Measurements from ENCODE around the gene C2CD2. TPM values are rescaled to one million over a fixed set of nuclear protein-coding genes. Genes with fewer than 3 reads are reported as not detected.

Gene C2CD2
- total and polyA plus RNA-seq, 2 of the 4 experiments (the other 2 are of a cell fraction), result 15.6 to 25.3 TPM

GRCh38 chr21:41979751-41980369, 26.0 kb upstream of the C2CD2 start:
- DNase-seq (no peak), ATAC-seq (ENCODE audit: low read depth) (no peak)
- no TSS peak for BruUV-seq (replicated peaks)
- no peak overlapping the region for H2BK5ac ChIP-seq (ENCODE audit: low read depth, low read length, poor library complexity, severe bottlenecking)
- 50% methylated on average over 1 of the region's 7 CpGs; no CpG with 5 or more reads in 1 of the 2 experiments for WGBS, 2 experiments (ENCODE audit: extremely low coverage in 2 of 2, insufficient read length in 1 of 2)
- no peak overlapping the region for H4K5ac ChIP-seq (ENCODE audit: low read depth, low read length)
- no peaks in the 10 kb centered on the region for H3K27me3 ChIP-seq (ENCODE audit: control insufficient read depth, insufficient read depth, low read length)
- no peak overlapping the region for H3K9ac ChIP-seq (ENCODE audit: low read depth, low read length)
- H2AK9ac ChIP-seq (replicated peaks; ENCODE audit: low read depth, low read length, poor library complexity), result no peak overlapping the region
- no peaks in the 10 kb centered on the region for H4K20me1 ChIP-seq (ENCODE audit: insufficient read depth, low read length)
- H3K23ac ChIP-seq (ENCODE audit: low read depth, low read length), result no peak overlapping the region
- H3K4me2 ChIP-seq (ENCODE audit: low read depth, low read length), result no peak overlapping the region
- H3K4me1 ChIP-seq (ENCODE audit: control insufficient read depth, insufficient read depth, low read length), result no peaks in the 10 kb centered on the region
- H3K14ac ChIP-seq (replicated peaks; ENCODE audit: low read depth, low read length), result no peak overlapping the region
- H2BK20ac ChIP-seq (ENCODE audit: low read depth, low read length), result no peak overlapping the region
- no peak overlapping the region for H3K18ac ChIP-seq (ENCODE audit: low read depth, low read length)
- H3K36me3 ChIP-seq (ENCODE audit: control insufficient read depth, insufficient read depth, low read length), result no peaks in the 10 kb centered on the region
- dilution Hi-C loops (cut with HindIII; ENCODE audit: low sequenced_read_pairs, unreplicated experiment), result no loop called here
- H4K8ac ChIP-seq (ENCODE audit: low read depth in 2 of 2, low read length in 2 of 2), result no peak overlapping the region
- CTCF ChIA-PET, result no interaction called here
- H3K9me3 ChIP-seq (ENCODE audit: control insufficient read depth, insufficient read depth, low read length), result peaks cover 9% of the 10 kb centered on the region
- H3K9me1 ChIP-seq (ENCODE audit: insufficient read depth, low read length), result no peaks in the 10 kb centered on the region
- no peak overlapping the region for H2AK5ac ChIP-seq (ENCODE audit: low read depth, low read length)
- no peaks in the 10 kb centered on the region for H3K79me1 ChIP-seq (ENCODE audit: low read depth in 1 of 2, low read length in 2 of 2)
- intact Hi-C loops (cut with micrococcal nuclease), result no loop called here
- no peak overlapping the region for H2BK15ac ChIP-seq (ENCODE audit: low read depth, low read length)
- in situ Hi-C loops (cut with MboI; ENCODE audit: low sequenced_read_pairs), result no loop called here
- no peak overlapping the region for H2AFZ ChIP-seq (replicated peaks; ENCODE audit: low read length, poor library complexity)
- TF ChIP-seq POLR2A (IDR thresholded peaks at IDR 0.05; ENCODE audit: low read depth, low read length) (no peak), ELK1 (IDR thresholded peaks at IDR 0.05; ENCODE audit: borderline replicate concordance, low read depth, low read length) (no peak), MAZ (IDR thresholded peaks at IDR 0.05; ENCODE audit: borderline replicate concordance, low read depth, low read length) (no peak), CHD1 (IDR thresholded peaks at IDR 0.05; ENCODE audit: low read depth, low read length) (no peak), NFE2L2 (IDR thresholded peaks at IDR 0.05; ENCODE audit: low read depth, low read length) (no peak), RAD21 (IDR thresholded peaks at IDR 0.05; ENCODE audit: low read length) (no peak), CEBPB (IDR thresholded peaks at IDR 0.05; ENCODE audit: low read depth, low read length) (no peak), RFX5 (IDR thresholded peaks at IDR 0.05; ENCODE audit: low read depth, low read length) (no peak), MXI1 (IDR thresholded peaks at IDR 0.05; ENCODE audit: borderline replicate concordance, low read depth, low read length) (no peak), RCOR1 (IDR thresholded peaks at IDR 0.05; ENCODE audit: insufficient replicate concordance, low read length) (no peak), SMC3 (IDR thresholded peaks at IDR 0.05; ENCODE audit: low read depth, low read length) (no peak), CTCF (conservative IDR thresholded peaks at IDR 0.05; ENCODE audit: low read depth, low read length) (no peak), BHLHE40 (IDR thresholded peaks at IDR 0.05; ENCODE audit: low read depth, low read length) (no peak)
- H4K91ac ChIP-seq (ENCODE audit: insufficient read depth, low read depth, low read length), result no peak overlapping the region
- H3K56ac ChIP-seq (ENCODE audit: extremely low read depth, insufficient read depth, low read length), result no peak overlapping the region
- H3K4ac ChIP-seq (ENCODE audit: low read depth, low read length), result no peak overlapping the region
- no peak overlapping the region for H3K27ac ChIP-seq (ENCODE audit: insufficient read depth, low read length)
- POLR2A ChIA-PET (ENCODE audit: unreplicated experiment), result no interaction called here
- H2BK120ac ChIP-seq (ENCODE audit: low read depth, low read length), result no peak overlapping the region
- no peak overlapping the region for H3K4me3 ChIP-seq (ENCODE audit: insufficient read depth, low read depth, low read length)
